ENCODE results near the gene HSPB6.
"Not testable (repeated sequence)": the region's sequence is repeated elsewhere in the genome, so short reads cannot be mapped to it uniquely, and the experiment has no call there.

HSPB6 gene, protein sequence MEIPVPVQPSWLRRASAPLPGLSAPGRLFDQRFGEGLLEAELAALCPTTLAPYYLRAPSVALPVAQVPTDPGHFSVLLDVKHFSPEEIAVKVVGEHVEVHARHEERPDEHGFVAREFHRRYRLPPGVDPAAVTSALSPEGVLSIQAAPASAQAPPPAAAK

DNA sequence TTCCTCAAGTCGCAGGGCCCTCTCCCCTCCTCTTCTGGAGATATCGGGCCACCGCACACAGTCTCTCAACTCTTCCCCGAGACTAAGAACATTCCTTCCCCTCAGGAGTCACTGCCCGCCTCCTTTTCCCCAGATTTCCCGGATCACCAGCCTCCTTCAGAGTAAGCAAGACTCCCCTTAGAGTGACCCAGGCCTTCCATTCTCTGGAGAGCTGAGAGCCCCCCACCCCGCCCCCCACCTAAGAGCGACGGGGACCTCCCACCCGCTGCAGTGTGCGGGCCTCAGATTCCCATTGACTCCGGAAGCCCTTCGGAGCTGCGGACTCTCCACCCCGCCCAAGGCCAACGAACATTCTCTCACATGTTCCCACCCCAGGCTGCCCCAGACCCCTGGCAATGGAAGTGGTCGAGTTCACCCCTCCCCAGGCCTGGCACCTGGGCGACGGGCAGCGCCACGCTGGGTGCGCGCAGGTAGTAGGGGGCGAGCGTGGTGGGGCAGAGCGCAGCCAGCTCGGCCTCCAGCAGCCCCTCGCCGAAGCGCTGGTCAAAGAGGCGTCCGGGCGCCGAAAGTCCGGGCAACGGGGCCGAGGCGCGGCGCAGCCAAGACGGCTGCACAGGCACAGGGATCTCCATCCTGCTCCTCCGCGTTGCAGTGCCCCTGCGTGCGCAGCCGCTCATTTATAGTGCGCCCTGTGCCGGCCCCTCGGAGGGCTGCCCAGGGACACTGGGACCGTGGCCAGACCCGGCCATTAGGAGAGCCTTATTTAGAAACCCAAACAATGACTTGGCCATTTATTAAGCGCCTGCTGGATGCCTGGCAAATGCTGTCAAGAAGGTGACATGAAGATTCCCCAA lies at the start of gene HSPB6:
HSPB6 (minus strand) TSS at position 653 of the 854 bp plus-strand sequence; CDS start at position 632, 21 bp downstream.
- no peak for DNase-seq (ENCODE audit: low read depth, low spot score)

DNA sequence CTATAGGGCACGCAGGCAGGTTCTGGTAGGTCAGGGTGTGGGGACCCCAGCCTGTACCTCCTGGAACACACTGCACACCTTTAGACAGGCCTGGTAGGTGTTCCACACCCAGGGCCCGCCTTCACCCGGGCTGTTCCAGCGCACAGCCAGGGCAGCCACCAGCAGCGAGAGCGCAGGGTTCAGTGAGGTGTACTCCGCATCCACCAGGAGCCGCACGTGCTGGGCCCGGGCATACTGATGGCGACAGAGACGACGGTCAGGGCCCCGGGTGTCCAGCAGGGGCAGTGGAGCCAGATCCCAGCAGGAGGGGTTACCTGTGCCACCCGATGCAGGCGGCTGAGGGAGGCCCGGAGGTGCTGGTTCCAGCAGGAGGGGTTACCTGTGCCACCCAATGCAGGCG lies 49.8 kb upstream of the HSPB6 start:
- no peak for DNase-seq (ENCODE audit: low read depth, low spot score)

DNA sequence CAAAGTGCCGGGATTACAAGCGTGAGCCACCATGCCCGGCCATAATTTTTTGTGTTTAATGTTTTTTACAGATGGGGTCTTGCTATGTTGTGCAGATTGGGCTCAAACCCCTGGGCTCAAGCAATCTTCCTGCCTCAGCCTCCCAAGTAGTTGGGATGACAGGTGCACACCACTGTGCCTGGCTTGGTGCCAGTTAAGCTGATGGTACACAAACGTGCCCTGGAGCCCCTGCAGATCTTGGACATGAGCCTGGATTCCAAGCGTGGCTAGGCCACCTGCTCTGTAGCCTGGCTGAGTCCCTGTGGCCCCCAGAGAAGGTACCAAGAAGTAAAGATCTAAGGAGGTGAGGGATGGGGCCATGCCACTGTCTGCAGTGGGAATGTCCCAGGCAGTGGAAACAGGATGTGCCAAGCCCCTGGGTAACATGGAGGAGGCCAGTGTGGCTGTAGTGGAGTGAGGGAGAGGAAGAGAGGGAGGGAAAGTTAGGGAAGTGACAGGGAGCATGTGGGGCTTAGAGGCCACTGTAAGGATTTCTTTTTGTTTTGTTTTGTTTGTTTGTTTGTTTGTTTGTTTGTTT lies 48.8 kb upstream of the HSPB6 start:
- no peak for DNase-seq (ENCODE audit: low read depth, low spot score)

DNA sequence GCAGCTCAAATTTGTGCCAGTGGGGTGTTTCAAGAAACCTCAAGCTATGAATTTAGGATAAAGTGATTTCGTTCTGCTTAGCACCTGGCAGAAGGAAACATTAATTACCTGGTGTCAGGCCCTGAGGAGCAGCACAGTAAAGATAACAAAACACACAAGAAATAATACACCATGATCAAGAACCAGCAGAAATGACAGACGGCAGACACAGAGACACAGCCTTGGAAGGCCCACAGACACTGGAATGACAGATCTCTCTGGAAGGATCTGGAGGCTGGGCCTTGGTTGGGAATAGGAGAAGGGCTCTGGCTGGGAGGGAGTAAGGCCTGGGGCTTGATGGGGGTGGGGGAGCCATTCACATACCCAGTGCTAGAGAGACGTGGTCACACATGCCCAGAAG lies 45.0 kb upstream of the HSPB6 start:
- DNase-seq (ENCODE audit: low read depth, low spot score) = no peak

DNA sequence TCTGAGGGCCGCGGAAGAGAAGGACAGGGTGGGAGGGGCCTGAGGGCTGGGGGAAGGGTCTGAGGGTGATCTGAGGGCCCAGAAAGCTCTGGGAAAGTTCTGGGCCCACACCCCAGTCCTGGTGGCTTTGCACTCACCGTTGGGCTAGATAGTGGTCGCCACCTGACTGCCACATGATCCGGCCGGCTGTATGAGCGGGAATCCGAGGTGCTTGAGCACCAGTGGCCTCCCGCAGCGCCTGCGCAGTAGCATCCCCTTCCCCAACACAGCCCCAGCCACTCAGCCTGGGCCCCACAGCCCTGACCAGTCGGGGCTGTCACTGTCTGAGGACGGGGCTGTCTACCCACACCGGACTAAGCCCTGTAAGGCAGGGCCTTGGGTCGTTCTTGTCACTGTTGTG lies 40.8 kb upstream of the HSPB6 start:
- DNase-seq (ENCODE audit: low read depth, low spot score) = no peak

DNA sequence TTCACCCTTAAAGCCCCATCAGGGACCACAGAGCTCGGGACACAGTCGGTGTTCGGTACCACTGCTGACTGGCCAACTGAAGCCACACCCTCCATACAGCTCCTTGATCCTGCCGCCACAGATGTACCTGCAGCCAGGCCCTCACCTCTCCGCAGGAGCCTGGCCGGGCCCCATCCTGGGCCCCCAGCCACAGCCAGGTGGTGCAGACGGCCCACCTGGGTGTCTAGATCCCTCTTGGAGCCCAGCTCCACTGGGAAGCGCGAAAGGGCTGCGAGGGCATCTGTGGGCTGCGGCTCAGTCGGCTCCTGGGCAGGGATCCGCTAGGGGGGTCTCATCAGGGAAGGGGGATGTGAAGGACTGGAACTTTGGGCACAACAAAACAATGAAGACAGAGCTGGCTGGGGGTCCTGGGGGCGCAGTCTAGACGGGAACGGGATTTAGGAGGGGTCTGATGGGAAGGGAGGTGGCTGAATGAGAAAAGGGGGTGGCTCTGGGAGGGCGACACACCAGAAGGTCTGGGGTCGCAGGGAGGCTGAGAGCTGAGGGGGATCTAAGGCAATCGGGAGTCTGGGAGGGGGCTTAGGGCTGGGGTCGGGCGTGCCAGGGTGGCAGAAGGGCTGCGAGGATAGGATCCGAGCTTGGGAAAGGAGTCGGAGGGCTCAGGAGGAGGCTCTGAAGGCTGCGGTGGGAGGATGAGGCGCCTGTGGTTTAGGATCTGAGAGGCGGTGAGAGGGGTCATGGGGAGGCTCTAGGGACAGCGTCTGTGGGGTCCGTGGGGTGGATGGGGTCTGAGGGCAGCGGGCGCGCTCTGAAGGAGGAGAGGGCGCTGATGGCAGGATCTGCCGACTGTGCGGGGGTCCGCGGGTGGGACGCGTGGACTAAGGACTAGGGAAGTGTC lies 40.1 kb upstream of the HSPB6 start:
- DNase-seq (ENCODE audit: low read depth, low spot score) = no peak

DNA sequence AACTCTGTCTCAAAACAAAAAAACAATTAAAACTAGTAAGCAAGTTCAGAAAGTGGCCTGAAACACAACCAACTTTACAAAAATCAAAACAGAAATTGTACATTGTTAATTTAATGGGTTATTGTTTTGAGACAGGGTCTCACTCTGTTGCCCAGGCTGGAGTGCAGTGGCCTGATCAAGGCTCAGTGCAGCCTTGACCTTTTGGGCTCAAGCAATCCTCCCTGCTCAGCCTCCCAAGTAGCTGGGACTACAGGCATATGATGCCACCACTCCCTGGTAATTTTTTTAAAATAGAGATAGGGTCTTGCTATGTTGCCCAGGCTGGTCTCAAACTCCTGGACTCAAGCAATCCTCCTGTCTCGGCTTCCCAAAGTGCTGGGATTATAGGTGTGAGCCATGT lies 38.7 kb upstream of the HSPB6 start:
- not testable (repeated sequence) for DNase-seq (ENCODE audit: low read depth, low spot score)

DNA sequence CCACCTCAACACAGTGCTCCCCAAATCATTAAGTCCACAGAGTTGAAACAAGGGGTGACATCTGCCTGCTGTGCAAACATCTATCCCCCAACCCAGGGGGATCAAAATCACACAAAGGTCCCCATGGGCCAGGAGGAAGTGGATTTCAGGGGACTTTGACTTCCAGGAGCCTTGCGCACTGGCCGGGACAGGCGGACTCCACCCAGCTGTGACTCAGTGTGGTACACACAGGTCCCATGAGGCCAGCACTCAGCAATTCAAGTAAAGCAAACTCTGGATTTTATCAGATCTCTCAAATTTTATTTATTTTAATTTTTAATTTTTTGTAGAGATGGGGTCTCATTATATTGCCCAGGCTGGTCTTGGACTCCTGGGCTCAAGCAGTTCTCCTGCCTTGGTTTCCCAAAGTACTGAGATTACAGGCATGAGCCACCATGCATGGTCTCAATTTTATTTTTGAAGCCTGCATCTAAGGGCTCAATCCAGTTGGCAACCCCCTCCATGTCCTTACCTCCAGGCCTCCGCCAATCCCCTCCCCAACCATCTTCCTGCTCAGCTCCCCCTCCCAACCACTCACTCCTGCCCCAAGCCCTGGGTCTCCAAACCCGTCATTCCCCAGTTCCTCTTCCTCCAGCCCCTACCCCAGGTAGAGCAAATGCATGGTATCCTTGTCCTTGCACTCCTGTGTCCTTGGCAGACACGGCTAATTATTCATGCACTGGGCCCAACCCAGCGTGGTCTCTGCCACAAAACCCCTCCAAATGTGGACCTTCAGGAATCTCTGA lies 36.7 kb upstream of the HSPB6 start:
- DNase-seq (ENCODE audit: low read depth, low spot score) = no peak

DNA sequence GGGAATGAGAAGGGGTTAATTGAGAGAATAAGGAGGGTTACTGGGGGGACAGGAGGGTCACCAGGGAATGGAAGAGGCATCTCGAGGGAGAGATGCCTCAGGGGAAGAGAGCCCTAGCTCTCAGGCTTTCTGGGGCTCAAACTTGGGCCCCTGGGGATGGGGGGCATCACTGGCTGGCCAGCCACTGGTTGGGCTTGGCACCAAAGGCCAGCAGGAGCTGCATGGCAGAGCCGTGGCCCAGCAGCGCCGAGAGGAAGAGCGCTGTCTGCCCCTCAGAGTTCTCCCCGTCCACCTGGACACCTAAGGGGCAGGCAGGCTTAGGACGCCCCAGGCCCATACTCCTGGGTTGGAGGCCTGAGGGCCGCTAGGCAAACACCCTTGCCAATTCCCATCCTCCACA lies 36.1 kb upstream of the HSPB6 start:
- DNase-seq (ENCODE audit: low read depth, low spot score) = no peak

DNA sequence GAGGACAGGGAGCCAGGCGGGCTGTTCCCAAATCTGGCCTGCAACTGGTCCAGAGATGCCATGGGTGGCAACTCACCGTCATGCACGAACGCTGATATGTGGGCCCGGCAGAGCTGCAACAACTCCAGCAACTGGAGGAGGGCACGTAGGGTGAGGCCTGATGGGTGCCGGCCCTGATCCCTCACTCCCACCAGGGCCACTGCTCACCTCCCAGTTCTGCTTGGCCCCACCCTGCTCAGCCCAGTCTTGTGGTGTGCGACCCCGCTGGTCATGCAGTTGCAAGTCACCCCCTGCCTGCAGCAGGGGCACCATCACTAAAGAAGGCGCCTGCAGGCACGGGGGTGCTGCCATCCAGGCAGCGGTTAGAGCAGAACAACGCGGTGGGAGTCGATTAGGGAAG lies 35.5 kb upstream of the HSPB6 start:
- no peak for DNase-seq (ENCODE audit: low read depth, low spot score)

DNA sequence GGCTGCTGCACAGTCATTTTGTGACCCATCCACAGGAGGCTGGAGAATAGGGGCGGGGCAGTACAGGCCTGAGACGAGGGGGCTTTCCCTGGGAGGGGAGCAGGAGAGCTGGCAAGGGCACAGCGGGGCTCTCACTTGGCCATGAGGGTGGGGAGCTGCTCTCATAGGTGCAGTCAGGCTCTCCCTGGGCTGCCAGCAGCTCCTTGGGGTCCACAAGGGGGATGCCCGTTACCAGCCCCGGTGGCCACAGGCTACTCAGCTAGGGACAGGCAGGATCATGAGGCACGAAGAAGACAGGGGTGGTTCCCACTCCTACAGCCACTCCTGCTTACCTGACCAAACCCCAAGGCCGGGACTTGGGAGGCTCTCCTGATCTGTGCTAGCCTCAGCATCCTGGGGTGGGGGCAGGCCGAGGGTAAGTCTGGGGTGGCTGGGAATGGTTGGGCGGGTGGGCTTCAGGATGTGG lies 35.0 kb upstream of the HSPB6 start:
- no peak for DNase-seq (ENCODE audit: low read depth, low spot score)

DNA sequence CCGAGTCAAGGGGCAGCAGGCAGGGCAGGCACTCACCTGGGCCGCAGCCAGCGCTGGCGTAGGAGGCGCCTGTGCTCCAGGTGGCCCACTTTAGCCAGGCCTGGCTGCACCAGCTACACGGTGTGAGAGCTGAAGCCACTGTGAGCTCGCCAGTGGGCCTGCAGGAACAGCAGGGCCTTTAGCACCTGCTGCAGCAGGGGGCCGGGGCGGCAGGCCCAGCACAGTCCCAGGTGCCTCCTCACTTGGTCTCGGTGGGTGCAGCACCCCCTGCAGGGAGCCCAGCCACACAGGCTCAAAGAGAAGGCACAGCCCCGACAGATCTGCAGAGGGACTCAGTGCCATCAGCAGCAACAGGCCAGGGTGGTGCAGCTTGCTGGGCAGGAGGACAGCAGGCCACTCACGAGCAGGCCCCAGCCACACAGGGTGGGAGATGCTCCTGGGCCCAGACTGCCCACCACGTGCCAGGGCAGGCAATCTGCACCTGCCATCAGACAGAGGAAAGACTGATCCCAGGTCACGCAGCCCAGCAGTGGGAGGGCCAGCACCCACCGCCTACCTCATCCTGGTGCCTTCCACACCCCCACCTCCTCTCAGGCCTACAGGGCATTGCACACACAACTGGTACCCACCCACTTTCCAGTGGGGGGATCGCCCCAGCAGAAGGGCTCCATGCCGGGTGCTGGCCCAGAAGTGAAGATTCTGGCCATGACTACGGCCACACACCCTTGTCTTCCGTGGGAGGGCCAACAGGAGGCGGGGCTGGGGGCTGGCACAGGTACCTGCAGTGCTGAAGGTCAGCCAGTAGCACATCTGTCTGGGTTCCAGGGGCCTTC lies 34.4 kb upstream of the HSPB6 start:
- no peak for DNase-seq (ENCODE audit: low read depth, low spot score)

DNA sequence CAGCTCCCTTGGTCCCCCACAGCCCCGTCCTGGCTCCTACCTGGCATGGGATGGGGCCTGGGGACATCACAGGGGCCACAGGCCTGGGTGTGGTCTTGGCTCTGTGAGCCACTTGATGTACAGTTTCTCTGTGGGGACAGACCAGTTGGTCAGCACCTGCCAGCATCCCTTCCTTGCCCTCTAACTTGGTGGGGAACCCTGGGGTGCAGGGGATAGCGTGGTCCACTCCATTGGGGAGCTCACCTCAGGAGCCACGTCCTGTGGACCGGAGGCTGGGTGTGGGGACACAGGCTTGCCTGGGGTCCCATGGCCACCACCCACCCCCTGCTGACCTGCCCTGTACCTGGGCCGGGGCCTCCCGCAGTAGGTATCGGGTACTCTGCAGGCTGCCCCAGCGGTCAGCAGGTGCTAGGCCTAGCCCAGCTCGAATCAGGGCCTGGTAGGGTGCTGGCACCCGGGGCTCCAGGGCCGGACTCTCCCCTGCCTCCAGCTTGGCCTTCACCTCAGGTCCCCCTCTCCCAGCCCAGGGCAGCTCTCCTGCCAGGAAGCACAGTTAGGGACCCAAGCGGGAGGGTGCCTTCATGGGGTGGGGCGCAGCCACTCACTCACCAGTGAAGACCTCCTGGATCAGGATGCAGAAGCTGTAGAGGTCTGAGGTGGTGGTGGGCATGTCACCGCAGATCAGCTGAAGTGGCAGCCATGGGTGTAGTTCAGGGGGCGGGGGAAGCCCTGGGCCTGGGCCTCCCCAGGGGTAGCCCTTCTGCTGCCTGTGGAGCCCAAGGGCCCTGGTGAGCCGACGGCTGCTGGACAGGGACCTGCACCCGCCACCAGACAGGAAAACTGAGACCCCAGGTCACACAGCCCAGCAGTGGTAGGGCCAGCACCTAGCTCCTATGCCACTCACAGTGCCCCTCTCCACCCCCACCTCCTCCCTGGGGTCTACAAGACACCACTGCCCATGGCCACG lies 33.4 kb upstream of the HSPB6 start:
- DNase-seq (ENCODE audit: low read depth, low spot score) = no peak

DNA sequence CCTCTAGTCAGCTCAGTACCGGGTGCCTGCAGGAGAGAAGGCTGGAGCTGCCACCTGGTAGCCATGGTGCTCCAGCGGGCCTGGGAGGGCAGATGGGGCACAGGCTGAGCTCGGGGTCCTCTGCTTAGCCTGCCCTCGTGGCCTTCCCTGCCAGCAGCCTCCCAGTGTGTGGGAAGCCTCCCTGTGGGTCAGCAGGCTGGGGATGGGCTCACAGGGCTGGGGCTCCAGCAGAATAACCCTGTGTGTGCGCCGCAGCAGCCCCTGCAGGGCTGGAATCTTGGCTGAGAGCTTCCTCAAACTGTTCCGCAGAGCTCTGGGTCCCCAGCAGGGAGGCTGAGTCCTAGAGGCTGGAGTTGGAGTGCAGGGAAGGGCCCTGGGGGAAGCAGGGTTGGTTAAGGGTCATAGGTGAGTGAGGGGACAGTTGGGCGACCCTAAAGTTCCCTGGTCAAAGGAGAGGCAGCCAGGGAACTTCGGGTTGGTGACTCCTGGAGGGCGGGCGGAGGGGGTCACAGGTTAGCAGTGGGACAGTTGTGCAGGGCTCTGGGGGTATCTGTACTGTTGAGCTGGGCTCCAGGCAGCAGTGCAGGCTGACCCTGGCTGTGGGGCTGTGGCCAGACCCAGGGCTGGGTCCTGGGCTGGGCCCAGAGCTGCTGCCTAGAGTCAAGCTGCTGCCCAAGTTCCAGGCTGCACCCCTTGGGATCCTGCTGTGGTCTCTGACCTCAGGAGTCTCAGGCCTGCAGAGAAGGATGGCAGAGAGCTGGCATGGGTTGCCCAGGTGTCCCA lies 32.6 kb upstream of the HSPB6 start:
- DNase-seq (ENCODE audit: low read depth, low spot score) = no peak

DNA sequence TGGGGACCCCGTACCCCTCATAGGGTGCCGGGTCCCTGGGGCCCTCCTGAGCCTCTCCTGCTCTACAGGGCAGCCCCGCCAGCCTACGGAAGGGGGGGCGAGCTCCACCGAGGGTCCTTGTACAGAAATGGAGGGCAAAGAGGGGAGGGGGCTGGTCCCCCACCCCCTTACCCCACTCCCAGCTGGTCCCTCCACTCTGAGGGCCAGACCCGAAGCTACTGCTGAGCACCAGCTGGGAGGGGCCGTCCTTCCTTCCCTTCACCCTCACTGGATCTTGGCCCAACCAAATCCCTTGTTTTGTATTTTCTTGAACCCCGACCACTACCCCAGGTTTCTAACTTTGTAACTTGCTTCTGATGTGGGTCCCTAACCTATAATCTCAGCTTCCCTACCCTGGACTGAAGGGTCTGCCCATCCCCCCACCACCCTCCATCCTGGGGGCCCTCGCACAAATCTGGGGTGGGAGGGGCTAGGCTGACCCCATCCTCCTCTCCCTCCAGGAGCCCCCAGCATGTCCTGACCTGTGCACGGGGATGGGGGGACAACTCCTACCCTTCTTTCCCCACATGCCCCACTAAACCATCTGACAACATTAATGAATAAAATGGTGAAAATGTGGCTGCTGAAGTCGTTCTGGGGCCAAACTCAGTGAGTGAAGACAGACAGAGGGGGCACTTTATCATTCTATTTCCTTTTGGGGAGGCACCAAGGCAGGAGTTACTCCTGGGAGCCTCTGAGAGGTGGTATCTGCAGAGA lies 31.6 kb upstream of the HSPB6 start:
- no peak for DNase-seq (ENCODE audit: low read depth, low spot score)

DNA sequence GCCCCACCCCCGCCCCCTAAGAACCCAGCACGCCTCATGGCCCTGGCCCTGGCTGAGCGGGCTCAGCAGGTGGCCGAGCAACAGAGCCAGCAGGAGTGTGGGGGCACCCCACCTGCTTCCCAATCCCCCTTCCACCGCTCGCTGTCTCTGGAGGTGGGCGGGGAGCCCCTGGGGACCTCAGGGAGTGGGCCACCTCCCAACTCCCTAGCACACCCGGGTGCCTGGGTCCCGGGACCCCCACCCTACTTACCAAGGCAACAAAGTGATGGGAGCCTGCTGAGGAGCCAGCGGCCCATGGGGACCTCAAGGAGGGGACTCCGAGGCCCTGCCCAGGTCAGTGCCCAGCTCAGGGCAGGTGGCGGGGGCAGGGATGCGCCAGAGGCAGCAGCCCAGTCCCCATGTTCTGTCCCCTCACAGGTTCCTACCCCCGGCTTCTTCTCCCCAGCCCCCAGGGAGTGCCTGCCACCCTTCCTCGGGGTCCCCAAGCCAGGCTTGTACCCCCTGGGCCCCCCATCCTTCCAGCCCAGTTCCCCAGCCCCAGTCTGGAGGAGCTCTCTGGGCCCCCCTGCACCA lies 30.5 kb upstream of the HSPB6 start:
- DNase-seq (ENCODE audit: low read depth, low spot score) = no peak
